ENCODE results near the gene PPP1R2. TPM values are rescaled to one million over a fixed set of nuclear protein-coding genes. Genes with fewer than 3 reads are reported as not detected.
A peak's percentile ranks its signal among the peaks of the same experiment; 100 is the strongest.

The PPP1R2 gene
- total and polyA plus RNA-seq, 4 experiments from 2014 or later = 136 to 303 (median 220) TPM

- DNase-seq = no peak
- CTCF ChIA-PET (ENCODE audit: partially characterized antibody) = interaction anchor here (0.8 to 4.8 kb wide), 9 partner anchors 9 to 308 kb away, joined by 3 to 38 read pairs (median 7); partner anchors contain the start of gene XXYLT1
- no peaks in the 10 kb centered on the region for H3K27me3 Mint-ChIP-seq
- peaks cover 50 to 90% (median 68%) of the 10 kb centered on the region in 4 donors for H3K4me1 Mint-ChIP-seq
- peaks cover 9 to 34% of the 10 kb centered on the region in 2 donors for H3K36me3 Mint-ChIP-seq
- H3K4me3 ChIP-seq (ENCODE audit: low read length in 2 of 2) = peak overlapping the region; percentile 66 to 82
- intact Hi-C loops (cut with micrococcal nuclease) = loop anchor here (1.0 to 5.0 kb wide), 4 partner anchors 8 to 366 kb away; partner anchors contain the start of gene TNK2
- H3K27ac ChIP-seq (ENCODE audit: low read depth, low read length) = peak overlapping the region; percentile 98
- H3K27me3 ChIP-seq (ENCODE audit: insufficient read depth, low read length) = no peaks in the 10 kb centered on the region
- peaks cover 0 to 4% (median 0%) of the 10 kb centered on the region in 8 donors for H3K9me3 Mint-ChIP-seq
- peak overlapping the region; percentile 92 to 96 (median 93) for H3K27ac Mint-ChIP-seq
- H3K9me3 ChIP-seq (ENCODE audit: control insufficient read depth in 1 of 2, low read length in 2 of 2) = no peaks in the 10 kb centered on the region
- H3K36me3 ChIP-seq (ENCODE audit: insufficient read depth, low read length) = no peaks in the 10 kb centered on the region
- POLR2A ChIA-PET (ENCODE audit: partially characterized antibody) = interaction anchor here (1.0 to 10.5 kb wide), 13 partner anchors 8 to 870 kb away, joined by 3 to 224 read pairs (median 12); partner anchors contain the start of genes ACAP2, FAM43A, LSG1 and TNK2
- H3K4me3 Mint-ChIP-seq = peak overlapping the region; percentile 88 to 96 (median 91)
- H3K4me1 ChIP-seq (ENCODE audit: insufficient read depth, low read length) = peaks cover 77% of the 10 kb centered on the region
These were observed 818 bp downstream of the PPP1R2 start for GRCh38 chr3:195542316-195542697.

GRCh38 chr3:195540511-195540910, 2.6 kb downstream of the PPP1R2 start:
- intact Hi-C loops (cut with micrococcal nuclease) = loop anchor here (1.0 to 5.0 kb wide), 3 partner anchors 8 to 312 kb away; no protein-coding TSS in a partner anchor
- no peak for DNase-seq

GRCh38 chr3:195540027-195540426, 3.1 kb downstream of the PPP1R2 start:
- Mint-ChIP-seq H3K27ac (peak overlapping the region; percentile 39 to 92 (median 79)), H3K36me3 (peaks cover 14 to 40% of the 10 kb centered on the region in 2 donors), H3K4me3 (peak overlapping the region; percentile 88 to 96 (median 91)), H3K4me1 (peaks cover 48 to 90% (median 65%) of the 10 kb centered on the region in 4 donors), H3K27me3 (no peaks in the 10 kb centered on the region), H3K9me3 (peaks cover 0 to 4% (median 0%) of the 10 kb centered on the region in 8 donors)
- ChIA-PET POLR2A (ENCODE audit: partially characterized antibody) (interaction anchor here (1.0 to 10.5 kb wide), 2 partner anchors 13 kb away, joined by 3 to 224 read pairs; no protein-coding TSS in a partner anchor), CTCF (ENCODE audit: partially characterized antibody) (interaction anchor here (4.8 kb wide), 1 partner anchor 269 kb away, joined by 38 read pairs; the partner anchor contains the start of gene XXYLT1)
- Histone ChIP-seq H3K27me3 (ENCODE audit: insufficient read depth, low read length) (no peaks in the 10 kb centered on the region), H3K27ac (ENCODE audit: low read depth, low read length) (peak overlapping the region; percentile 98), H3K9me3 (ENCODE audit: control insufficient read depth in 1 of 2, low read length in 2 of 2) (no peaks in the 10 kb centered on the region), H3K4me3 (ENCODE audit: low read length in 2 of 2) (peak overlapping the region; percentile 66 to 82), H3K36me3 (ENCODE audit: insufficient read depth, low read length) (no peaks in the 10 kb centered on the region), H3K4me1 (ENCODE audit: insufficient read depth, low read length) (peaks cover 76% of the 10 kb centered on the region)
- no peak for DNase-seq
- intact Hi-C loops (cut with micrococcal nuclease) = loop anchor here (1.0 to 5.0 kb wide), 3 partner anchors 8 to 312 kb away; no protein-coding TSS in a partner anchor

More at GRCh38 chr3:195540511-195540910, 2.6 kb downstream of the PPP1R2 start:
- Mint-ChIP-seq H3K27me3 (no peaks in the 10 kb centered on the region), H3K36me3 (peaks cover 11 to 36% of the 10 kb centered on the region in 2 donors), H3K27ac (peak overlapping the region; percentile 70 to 96 (median 79)), H3K4me1 (peaks cover 45 to 90% (median 64%) of the 10 kb centered on the region in 4 donors), H3K9me3 (peaks cover 0 to 4% (median 0%) of the 10 kb centered on the region in 8 donors), H3K4me3 (peak overlapping the region; percentile 88 to 96 (median 91))
- ChIA-PET CTCF (ENCODE audit: partially characterized antibody) (interaction anchor here (4.8 kb wide), 1 partner anchor 270 kb away, joined by 38 read pairs; the partner anchor contains the start of gene XXYLT1), POLR2A (ENCODE audit: partially characterized antibody) (interaction anchor here (1.0 to 10.5 kb wide), 3 partner anchors 13 to 367 kb away, joined by 3 to 224 read pairs (median 15); partner anchors contain the start of gene TNK2)
- Histone ChIP-seq H3K9me3 (ENCODE audit: control insufficient read depth in 1 of 2, low read length in 2 of 2) (no peaks in the 10 kb centered on the region), H3K4me3 (ENCODE audit: low read length in 2 of 2) (peak overlapping the region; percentile 66 to 82), H3K36me3 (ENCODE audit: insufficient read depth, low read length) (no peaks in the 10 kb centered on the region), H3K27ac (ENCODE audit: low read depth, low read length) (peak overlapping the region; percentile 98), H3K4me1 (ENCODE audit: insufficient read depth, low read length) (peaks cover 76% of the 10 kb centered on the region), H3K27me3 (ENCODE audit: insufficient read depth, low read length) (no peaks in the 10 kb centered on the region)

- Histone ChIP-seq H3K9me3 (ENCODE audit: control insufficient read depth in 1 of 2, low read length in 2 of 2) (no peaks in the 10 kb centered on the region), H3K27ac (ENCODE audit: low read depth, low read length) (peak overlapping the region; percentile 19), H3K4me3 (ENCODE audit: low read length in 2 of 2) (peak overlapping the region; percentile 66 to 82), H3K27me3 (ENCODE audit: insufficient read depth, low read length) (no peaks in the 10 kb centered on the region), H3K4me1 (ENCODE audit: insufficient read depth, low read length) (peaks cover 76% of the 10 kb centered on the region), H3K36me3 (ENCODE audit: insufficient read depth, low read length) (no peaks in the 10 kb centered on the region)
- H3K4me3 Mint-ChIP-seq = peak overlapping the region; percentile 88 to 96 (median 91)
- no peaks in the 10 kb centered on the region for H3K27me3 Mint-ChIP-seq
- CTCF ChIA-PET (ENCODE audit: partially characterized antibody) = interaction anchor here (2.4 to 3.0 kb wide), 2 partner anchors 16 to 268 kb away, joined by 8 to 19 read pairs; partner anchors contain the start of gene XXYLT1
- intact Hi-C loops (cut with micrococcal nuclease) = no loop called here
- H3K36me3 Mint-ChIP-seq = peaks cover 18 to 45% of the 10 kb centered on the region in 2 donors
- H3K9me3 Mint-ChIP-seq = peaks cover 0 to 4% (median 0%) of the 10 kb centered on the region in 8 donors
- no peak for DNase-seq
- peaks cover 47 to 90% (median 65%) of the 10 kb centered on the region in 4 donors for H3K4me1 Mint-ChIP-seq
- H3K27ac Mint-ChIP-seq = peak overlapping the region; percentile 39 to 92 (median 79)
- POLR2A ChIA-PET (ENCODE audit: partially characterized antibody) = interaction anchor here (10.5 kb wide), 1 partner anchor 14 kb away, joined by 224 read pairs; no protein-coding TSS in a partner anchor
These were observed 3.6 kb downstream of the PPP1R2 start for GRCh38 chr3:195539479-195539878.

GRCh38 chr3:195537995-195538394, 5.1 kb downstream of the PPP1R2 start:
- peaks cover 82% of the 10 kb centered on the region for H3K4me1 ChIP-seq (ENCODE audit: insufficient read depth, low read length)
- no peaks in the 10 kb centered on the region for H3K36me3 ChIP-seq (ENCODE audit: insufficient read depth, low read length)
- Mint-ChIP-seq H3K27me3 (no peaks in the 10 kb centered on the region), H3K27ac (peak overlapping the region in 6 of 7 donors; percentile 20 to 87 (median 70)), H3K36me3 (peaks cover 20 to 52% of the 10 kb centered on the region in 2 donors), H3K9me3 (peaks cover 0 to 3% (median 0%) of the 10 kb centered on the region in 8 donors), H3K4me3 (peak overlapping the region; percentile 71 to 91 (median 88)), H3K4me1 (peaks cover 48 to 93% (median 70%) of the 10 kb centered on the region in 4 donors)
- intact Hi-C loops (cut with micrococcal nuclease) = no loop called here
- H3K27ac ChIP-seq (ENCODE audit: low read depth, low read length) = peak overlapping the region; percentile 27
- CTCF ChIA-PET (ENCODE audit: partially characterized antibody) = interaction anchor here (0.7 to 4.0 kb wide), 10 partner anchors 12 to 893 kb away, joined by 3 to 19 read pairs (median 8); partner anchors contain the start of gene XXYLT1
- POLR2A ChIA-PET (ENCODE audit: partially characterized antibody) = interaction anchor here (1.1 to 10.5 kb wide), 3 partner anchors 12 to 268 kb away, joined by 4 to 224 read pairs (median 5); no protein-coding TSS in a partner anchor
- no peaks in the 10 kb centered on the region for H3K27me3 ChIP-seq (ENCODE audit: insufficient read depth, low read length)
- H3K4me3 ChIP-seq (ENCODE audit: low read length in 2 of 2) = peak overlapping the region in 1 of 2 donors; percentile 42
- H3K9me3 ChIP-seq (ENCODE audit: control insufficient read depth in 1 of 2, low read length in 2 of 2) = no peaks in the 10 kb centered on the region
- peak in 4 of 5 donors; percentile 47 to 77 (median 52) for DNase-seq

GRCh38 chr3:195535293-195535692, 7.8 kb downstream of the PPP1R2 start:
- ChIA-PET CTCF (ENCODE audit: partially characterized antibody) (interaction anchor here (1.0 to 4.0 kb wide), 3 partner anchors 9 to 15 kb away, joined by 3 to 19 read pairs (median 5); no protein-coding TSS in a partner anchor), POLR2A (ENCODE audit: partially characterized antibody) (interaction anchor here (1.2 to 4.1 kb wide), 5 partner anchors 7 to 15 kb away, joined by 3 to 25 read pairs (median 6); partner anchors contain the start of gene PPP1R2)
- DNase-seq = no peak
- peaks cover 0 to 3% (median 0%) of the 10 kb centered on the region in 8 donors for H3K9me3 Mint-ChIP-seq
- Histone ChIP-seq H3K4me1 (ENCODE audit: insufficient read depth, low read length) (peaks cover 99% of the 10 kb centered on the region), H3K9me3 (ENCODE audit: control insufficient read depth in 1 of 2, low read length in 2 of 2) (no peaks in the 10 kb centered on the region), H3K27me3 (ENCODE audit: insufficient read depth, low read length) (no peaks in the 10 kb centered on the region), H3K27ac (ENCODE audit: low read depth, low read length) (no peak overlapping the region), H3K36me3 (ENCODE audit: insufficient read depth, low read length) (no peaks in the 10 kb centered on the region), H3K4me3 (ENCODE audit: low read length in 2 of 2) (no peak overlapping the region)
- H3K4me1 Mint-ChIP-seq = peaks cover 59 to 99% (median 84%) of the 10 kb centered on the region in 4 donors
- H3K4me3 Mint-ChIP-seq = peak overlapping the region; percentile 38 to 77 (median 54)
- H3K27me3 Mint-ChIP-seq = no peaks in the 10 kb centered on the region
- intact Hi-C loops (cut with micrococcal nuclease) = no loop called here
- peaks cover 23 to 48% of the 10 kb centered on the region in 2 donors for H3K36me3 Mint-ChIP-seq
- H3K27ac Mint-ChIP-seq = peak overlapping the region; percentile 27 to 85 (median 66)
